HepG2 (cell line): ENCODE measurements around the gene RNF8. TPM values are rescaled to one million over a fixed set of nuclear protein-coding genes. Genes with fewer than 3 reads are reported as not detected.

Experiments used
- ATAC-seq: fragments of 200-7000 bp; cut with Tn5 transposase; 3 replicates; pipeline ENCODE4 v1.9.1; 2020; ENCODE audit warnings: mild to moderate bottlenecking, moderate library complexity
- BruUV-seq: library from RNA; stranded (reverse); fragments of 400-500 nt; replicated peaks from 2 replicates; lab custom pipeline; 2021; lab: Mats Ljungman, UMichigan
- CTCF ChIA-PET: fragments of 300-600 bp; formaldehyde crosslinking; extraction: SDS; loops from one replicate; lab custom pipeline; 2021; ENCODE audit warnings: low total read pairs, inconsistent platforms, low intra/inter-chr PET ratio; lab: Yijun Ruan, JAX
- POLR2A ChIA-PET: fragments of 350-600 bp; sonication (Branson Sonifier 250); formaldehyde crosslinking; loops from one replicate; lab custom pipeline; 2020; ENCODE audit warnings: antibody characterized with exemption, inconsistent platforms; lab: Yijun Ruan, JAX
- DNase-seq: peaks from one replicate; pipeline ENCODE4 v3.0.0-alpha.2; 2015; ENCODE audit warnings: low spot score
- FAIRE-seq: peaks from 3 replicates; lab custom pipeline; 2011; peaks lifted over from hg19 to GRCh38; lab: Jason Lieb, UNC
- H2AFZ ChIP-seq: one replicate; pipeline ENCODE4 v1.6.1; 2011; ENCODE audit warnings: low read length, inconsistent platforms
- H3K27ac ChIP-seq: fragments of 300-600 bp; 3 replicates; pipeline ENCODE4 v1.8.0; 2011; ENCODE audit warnings: mixed run types, mild to moderate bottlenecking, mixed read lengths, low read length, inconsistent platforms; ENCODE audit not compliant: insufficient read depth; ENCODE audit errors: extremely low read length
- H3K27me3 ChIP-seq, 2 experiments: fragments of 200-600 bp in 1 of 2; 2 replicates in 1 of 2; 3 replicates in 1 of 2; pipeline versions ENCODE4 v1.6.0 to v1.8.0; 2011; ENCODE audit warnings: low read length in 2 of 2, mild to moderate bottlenecking in 2 of 2, moderate library complexity in 2 of 2, inconsistent platforms in 1 of 2; ENCODE audit not compliant: insufficient read depth in 2 of 2, control insufficient read depth in 1 of 2
- H3K36me3 ChIP-seq, 2 experiments: fragments of 200-600 bp in 1 of 2; replicated peaks in 1 of 2; 2 replicates in 1 of 2; 3 replicates in 1 of 2; pipeline versions ENCODE4 v1.5.1 to v1.8.0; 2011; ENCODE audit warnings: low read length in 2 of 2, inconsistent platforms in 1 of 2; ENCODE audit not compliant: insufficient read depth in 2 of 2, control insufficient read depth in 1 of 2
- H3K4me1 ChIP-seq: 2 replicates; pipeline ENCODE4 v1.5.1; 2012; ENCODE audit warnings: low read length, inconsistent platforms; ENCODE audit not compliant: insufficient read depth
- H3K4me2 ChIP-seq: 2 replicates; pipeline ENCODE4 v1.6.0; 2011; ENCODE audit warnings: low read depth, low read length, inconsistent platforms
- H3K4me3 ChIP-seq, 3 experiments: fragments of 200-600 bp in 1 of 3; sonication (generic), shearing (Covaris generic) in 1 of 3; replicated peaks in 1 of 3; 2 replicates each; pipeline ENCODE4 v1.5.1; 2011 to 2016; ENCODE audit warnings: low read length in 3 of 3, inconsistent platforms in 2 of 3, low read depth in 2 of 3, mild to moderate bottlenecking in 2 of 3, control low read depth in 1 of 3, mixed read lengths in 1 of 3; ENCODE audit not compliant: insufficient read depth in 1 of 3
- H3K79me2 ChIP-seq: one replicate; pipeline ENCODE4 v1.6.1; 2011; ENCODE audit warnings: low read length, inconsistent platforms; ENCODE audit not compliant: insufficient read depth
- H3K9ac ChIP-seq: 2 replicates; pipeline ENCODE4 v1.6.0; 2011; ENCODE audit warnings: mild to moderate bottlenecking, low read depth, low read length, inconsistent platforms; ENCODE audit not compliant: insufficient read depth
- H3K9me3 ChIP-seq: 2 replicates; pipeline ENCODE4 v1.5.1; 2012; ENCODE audit warnings: mild to moderate bottlenecking, low read length
- H4K20me1 ChIP-seq: 2 replicates; pipeline ENCODE4 v1.6.0; 2011; ENCODE audit warnings: inconsistent platforms, mild to moderate bottlenecking, low read length, moderate library complexity; ENCODE audit not compliant: insufficient read depth
- BHLHE40 ChIP-seq: IDR thresholded peaks from 2 replicates; pipeline ENCODE4 v1.6.1; 2011; ENCODE audit warnings: low read length, improper control_type of control experiment
- DZIP1 ChIP-seq: sonication (generic); formaldehyde crosslinking; IDR thresholded peaks from 2 replicates; pipeline ENCODE4 v1.5.0; 2020; ENCODE audit warnings: mild to moderate bottlenecking, missing genetic modification reagents
- FOXM1 ChIP-seq: sonication (generic); formaldehyde crosslinking; IDR thresholded peaks from 2 replicates; pipeline ENCODE4 v1.5.0; 2020; ENCODE audit warnings: missing genetic modification reagents
- IKZF1 ChIP-seq: fragments of 450-650 bp; IDR thresholded peaks from 2 replicates; pipeline ENCODE4 v1.7.1; 2016
- MIXL1 ChIP-seq: IDR thresholded peaks from 2 replicates; pipeline ENCODE4 v1.6.1; 2016
- MZF1 ChIP-seq: sonication (generic); formaldehyde crosslinking; IDR thresholded peaks from 2 replicates; pipeline ENCODE4 v1.8.1; 2023; ENCODE audit warnings: mild to moderate bottlenecking, missing genetic modification reagents, borderline replicate concordance
- NFAT5 ChIP-seq: sonication (generic); formaldehyde crosslinking; IDR thresholded peaks from 2 replicates; pipeline ENCODE4 v1.4.0; 2020; ENCODE audit warnings: missing genetic modification reagents
- PLSCR1 ChIP-seq: sonication (generic); formaldehyde crosslinking; IDR thresholded peaks from 2 replicates; pipeline ENCODE4 v1.5.0; 2020; ENCODE audit warnings: missing genetic modification reagents, mild to moderate bottlenecking, borderline replicate concordance
- RFXAP ChIP-seq: sonication (generic); formaldehyde crosslinking; IDR thresholded peaks from 2 replicates; pipeline ENCODE4 v1.4.0; 2020; ENCODE audit warnings: missing genetic modification reagents, borderline replicate concordance
- SMC3 ChIP-seq: IDR thresholded peaks from 2 replicates; pipeline ENCODE4 v1.6.1; 2011; ENCODE audit warnings: low read length, improper control_type of control experiment
- USF2 ChIP-seq, 2 experiments: sonication (generic) in 1 of 2; formaldehyde crosslinking in 1 of 2; IDR thresholded peaks; 2 replicates each; pipeline versions ENCODE4 v1.5.1 to v1.6.1; 2011 to 2020; ENCODE audit warnings: borderline replicate concordance in 1 of 2, low read depth in 1 of 2, low read length in 1 of 2, mild to moderate bottlenecking in 1 of 2, missing genetic modification reagents in 1 of 2, moderate library complexity in 1 of 2
- ZBTB3 ChIP-seq: sonication (generic); formaldehyde crosslinking; IDR thresholded peaks from 2 replicates; pipeline ENCODE4 v1.4.0; 2020; ENCODE audit warnings: low read depth, mild to moderate bottlenecking, moderate library complexity, missing genetic modification reagents, borderline replicate concordance
- ZFP62 ChIP-seq: sonication (generic); formaldehyde crosslinking; IDR thresholded peaks from 2 replicates; pipeline ENCODE4 v1.4.0; 2020; ENCODE audit warnings: missing genetic modification reagents
- ZNF460 ChIP-seq: sonication (generic); formaldehyde crosslinking; IDR thresholded peaks from 2 replicates; pipeline ENCODE4 v1.5.1; 2020; ENCODE audit warnings: missing genetic modification reagents, mild to moderate bottlenecking, borderline replicate concordance
- WGBS: methylation state at CpG from one replicate; pipeline ENCODE4 v1.1.6; 2017; ENCODE audit warnings: low lambda C conversion rate; 5-methylcytosine and 5-hydroxymethylcytosine counted together
- in situ Hi-C: cut with HindIII; loops from 2 replicates; pipeline ENCODE4 v1.10.0; 2017; ENCODE audit warnings: low pct_unique_long_range_greater_than_20kb; ENCODE audit not compliant: extremely low pct_ligation_motif_present
- intact Hi-C: fragments of 100-400 bp; cut with micrococcal nuclease; formaldehyde crosslinking; loops from one replicate; pipeline ENCODE4 v1.10.0; 2022; ENCODE audit not compliant: unreplicated experiment
- polyA plus RNA-seq, 8 experiments: library from polyadenylated mRNA; depleted of rRNA in 3 of 8; stranded (reverse) in 7 of 8; unstranded in 1 of 8; fragments of >200 nt; fragmentation: Illumina TruSeq in 4 of 8; extraction: Trizol in 4 of 8; gene quantifications; 2 replicates each; pipeline versions ENCODE4 v1.2.1 to v1.2.3, GENCODE V29; 2011 to 2016; ENCODE audit warnings: low read depth in 4 of 8, missing spikeins in 1 of 8, mixed read lengths in 1 of 8; ENCODE audit not compliant: insufficient read depth in 1 of 8
- total RNA-seq, 5 experiments: library from RNA; depleted of rRNA; stranded (reverse); fragments of >200 nt; fragmentation: Illumina TruSeq; extraction: Trizol; gene quantifications; 2 replicates each; pipeline ENCODE4 v1.2.3, GENCODE V29; 2016; ENCODE audit warnings: low read depth in 1 of 5

The RNF8 gene
- total and polyA plus RNA-seq, 2 of the 13 experiments (the other 11 are each of a cell fraction or from before 2014, with no cell fraction given), result 21.8 to 47.6 TPM

GRCh38 chr6:37366910-37367309 is 13.1 kb downstream of the RNF8 start:
- DNase-seq (peak; percentile 62), FAIRE-seq (no peak), ATAC-seq (no peak)
- H3K9me3 ChIP-seq, result no peaks in the 10 kb centered on the region
- H3K4me2 ChIP-seq, result no peak overlapping the region
- H3K27me3 ChIP-seq, result no peaks in the 10 kb centered on the region
- no peak overlapping the region for H3K27ac ChIP-seq
- ChIA-PET CTCF (interaction anchor here (2.7 kb wide), 1 partner anchor 15 kb away, joined by 18 read pairs; no protein-coding TSS in a partner anchor), POLR2A (interaction anchor here (1.3 to 1.7 kb wide), 2 partner anchors 41 to 67 kb away, joined by 3 to 6 read pairs; partner anchors contain the start of gene CMTR1)
- no peak overlapping the region for H3K9ac ChIP-seq
- H3K4me3 ChIP-seq, result no peak overlapping the region
- peaks cover 15 to 58% of the 10 kb centered on the region in 2 experiments for H3K36me3 ChIP-seq
- no TSS peak for BruUV-seq
- no peaks in the 10 kb centered on the region for H3K79me2 ChIP-seq
- WGBS, result 89% methylated on average over 3 of the region's 3 CpGs
- H4K20me1 ChIP-seq, result peaks cover 11% of the 10 kb centered on the region
- H2AFZ ChIP-seq, result no peak overlapping the region
- in situ Hi-C loops (no loop called here), intact Hi-C loops (no loop called here)
- peaks cover 48% of the 10 kb centered on the region for H3K4me1 ChIP-seq
- no peak for TF ChIP-seq PLSCR1
- no peak for TF ChIP-seq FOXM1
- TF ChIP-seq USF2 (IDR thresholded peaks at IDR 0.05; ENCODE audit: low read depth, low read length), result 0 out of 2 replicates have a peak, but pooled peaks have one; percentile 4
- TF ChIP-seq USF2 (CRISPR knock-in tag; IDR thresholded peaks at IDR 0.05; ENCODE audit: borderline replicate concordance), result no peak
- TF ChIP-seq IKZF1, result no peak
- no peak for TF ChIP-seq DZIP1 (CRISPR knock-in tag)
- TF ChIP-seq RFXAP (CRISPR knock-in tag), result no peak
- no peak for TF ChIP-seq ZBTB3 (CRISPR knock-in tag)
- TF ChIP-seq ZNF460 (CRISPR knock-in tag), result no peak
- no peak for TF ChIP-seq NFAT5 (CRISPR knock-in tag)
- TF ChIP-seq MIXL1 (CRISPR knock-in tag), result 0 out of 2 replicates have a peak, but pooled peaks have one; percentile 33
- no peak for TF ChIP-seq ZFP62
- peak; percentile 24 for TF ChIP-seq SMC3
- no peak for TF ChIP-seq MZF1 (CRISPR knock-in tag)
- 0 out of 2 replicates have a peak, but pooled peaks have one; percentile 29 for TF ChIP-seq BHLHE40
